HCT116 (cell line): Measurements from ENCODE around the gene NPHP3. TPM values are rescaled to one million over a fixed set of nuclear protein-coding genes. Genes with fewer than 3 reads are reported as not detected.

Experiments used
- ATAC-seq: fragments of 200-7000 bp; cut with Tn5 transposase; 2 replicates; pipeline ENCODE4 v1.9.1; 2020; ENCODE audit warnings: mild to moderate bottlenecking, moderate library complexity
- BruUV-seq: library from RNA; stranded (reverse); fragments of 400-500 nt; replicated peaks from 2 replicates; lab custom pipeline; 2021; lab: Mats Ljungman, UMichigan
- CTCF ChIA-PET: fragments of 300-600 bp; sonication (Branson Sonifier 250); formaldehyde crosslinking; loops from one replicate; lab custom pipeline; 2021; ENCODE audit warnings: antibody characterized with exemption; lab: Charles Lee
- POLR2A ChIA-PET: fragments of 300-600, 350-600 bp; sonication (Branson Sonifier 250); formaldehyde crosslinking; loops from one replicate; lab custom pipeline; 2021; ENCODE audit warnings: antibody characterized with exemption; lab: Charles Lee
- RAD21 ChIA-PET, 2 experiments: fragments of 300-600 bp; sonication (Branson Sonifier 250); formaldehyde crosslinking; loops; one replicate each; lab custom pipeline; 2023; ENCODE audit warnings: low total read pairs in 2 of 2; ENCODE audit not compliant: uncharacterized antibody in 2 of 2, unreplicated experiment in 2 of 2, low non-redundant PET in 1 of 2; lab: Charles Lee
- DNase-seq: peaks from one replicate; pipeline ENCODE4 v3.0.0-alpha.2; 2010; ENCODE audit warnings: low read depth, low spot score
- H2AFZ ChIP-seq: fragments of 200-600 bp; shearing (Covaris generic), sonication (generic); 2 replicates; pipeline ENCODE4 v1.6.1; 2017; ENCODE audit warnings: low read depth, mixed run types, mixed read lengths, antibody characterized with exemption, low read length; ENCODE audit not compliant: poor library complexity, severe bottlenecking
- H3K27ac ChIP-seq: 2 replicates; pipeline ENCODE4 v1.5.1; 2012; ENCODE audit warnings: low read depth, low read length
- H3K27me3 ChIP-seq: fragments of 200-600 bp; sonication (generic); 2 replicates; pipeline ENCODE4 v1.6.1; 2016; ENCODE audit warnings: mixed run types, low read length, mixed read lengths; ENCODE audit not compliant: insufficient read depth
- H3K36me3 ChIP-seq, 2 experiments: fragments of 200-500 bp in 1 of 2; fragments of 200-600 bp in 1 of 2; sonication (Bioruptor generic) in 1 of 2; sonication (generic) in 1 of 2; 2 replicates each; pipeline versions ENCODE4 v1.5.1 to v1.6.1; 2014 to 2016; ENCODE audit warnings: low read length in 2 of 2, inconsistent platforms in 1 of 2, mixed read lengths in 1 of 2, mixed run types in 1 of 2; ENCODE audit not compliant: insufficient read depth in 2 of 2, control insufficient read depth in 1 of 2
- H3K4me1 ChIP-seq, 2 experiments: fragments of 200-600 bp in 1 of 2; sonication (generic) in 1 of 2; 2 replicates each; pipeline versions ENCODE4 v1.5.1 to v1.6.1; 2012 to 2017; ENCODE audit warnings: low read length in 2 of 2, inconsistent platforms in 1 of 2, mild to moderate bottlenecking in 1 of 2, mixed read lengths in 1 of 2, mixed run types in 1 of 2, moderate library complexity in 1 of 2; ENCODE audit not compliant: insufficient read depth in 2 of 2, control insufficient read depth in 1 of 2
- H3K4me2 ChIP-seq: fragments of 200-600 bp; sonication (generic); 2 replicates; pipeline ENCODE4 v1.6.1; 2017; ENCODE audit warnings: mixed run types, low read length, mixed read lengths
- H3K4me3 ChIP-seq, 2 experiments: fragments of 200-600 bp in 1 of 2; sonication (generic) in 1 of 2; replicated peaks in 1 of 2; 2 replicates each; pipeline ENCODE4 v1.5.1; 2011 to 2016; ENCODE audit warnings: low read length in 2 of 2, control low read depth in 1 of 2, low read depth in 1 of 2, mild to moderate bottlenecking in 1 of 2, mixed read lengths in 1 of 2, mixed run types in 1 of 2
- H3K79me2 ChIP-seq: fragments of 200-600 bp; sonication (generic); 2 replicates; pipeline ENCODE4 v1.6.1; 2017; ENCODE audit warnings: mild to moderate bottlenecking, mixed run types, low read length, moderate library complexity, mixed read lengths; ENCODE audit not compliant: insufficient read depth
- H3K9ac ChIP-seq: fragments of 200-600 bp; sonication (generic); 2 replicates; pipeline ENCODE4 v1.6.1; 2016; ENCODE audit warnings: low read length, mixed read lengths
- H3K9me2 ChIP-seq: fragments of 200-600 bp; sonication (generic), shearing (Covaris generic); 2 replicates; pipeline ENCODE4 v1.6.1; 2017; ENCODE audit warnings: mixed run types, mild to moderate bottlenecking, moderate library complexity; ENCODE audit not compliant: insufficient read depth
- H3K9me3 ChIP-seq, 2 experiments: fragments of 200-500 bp in 1 of 2; fragments of 200-600 bp in 1 of 2; sonication (Bioruptor generic) in 1 of 2; sonication (generic) in 1 of 2; 2 replicates each; pipeline ENCODE4 v1.6.1; 2014 to 2017; ENCODE audit warnings: low read length in 2 of 2, mixed read lengths in 2 of 2, inconsistent platforms in 1 of 2, low read depth in 1 of 2, mild to moderate bottlenecking in 1 of 2, mixed run types in 1 of 2, moderate library complexity in 1 of 2; ENCODE audit not compliant: control insufficient read depth in 1 of 2, insufficient read depth in 1 of 2
- H4K20me1 ChIP-seq: fragments of 200-600 bp; sonication (generic), shearing (Covaris generic); 2 replicates; pipeline ENCODE4 v1.6.1; 2017; ENCODE audit warnings: mixed run types, mild to moderate bottlenecking, moderate library complexity; ENCODE audit not compliant: insufficient read depth
- CBX3 ChIP-seq: IDR thresholded peaks from 2 replicates; pipeline ENCODE4 v1.6.1; 2012; ENCODE audit warnings: low read depth
- ELF1 ChIP-seq: IDR thresholded peaks from 2 replicates; pipeline ENCODE4 v1.6.1; 2012; ENCODE audit warnings: low read depth, borderline replicate concordance
- EZH2phosphoT487 ChIP-seq: fragments of 200-600 bp; IDR thresholded peaks from 2 replicates; pipeline ENCODE4 v1.6.1; 2018; ENCODE audit warnings: antibody characterized with exemption, borderline replicate concordance
- POLR2AphosphoS5 ChIP-seq: IDR thresholded peaks from 2 replicates; pipeline ENCODE4 v1.6.1; 2011; ENCODE audit warnings: mild to moderate bottlenecking, low read depth, low read length, moderate library complexity
- RAD21 ChIP-seq: IDR thresholded peaks from 2 replicates; pipeline ENCODE4 v1.6.1; 2012; ENCODE audit warnings: low read depth, mild to moderate bottlenecking
- SP1 ChIP-seq: IDR thresholded peaks from 2 replicates; pipeline ENCODE4 v1.6.1; 2012; ENCODE audit warnings: low read depth
- YY1 ChIP-seq: IDR thresholded peaks from 2 replicates; pipeline ENCODE4 v1.6.1; 2011; ENCODE audit warnings: low read length, low read depth, moderate library complexity, mild to moderate bottlenecking; ENCODE audit not compliant: insufficient replicate concordance; ENCODE audit errors: extremely low read depth
- intact Hi-C: fragments of 100-400 bp; cut with micrococcal nuclease; formaldehyde crosslinking; loops from 2 replicates; pipeline ENCODE4 v1.10.0; 2022
- total RNA-seq: library from RNA; stranded (reverse); gene quantifications from one replicate; pipeline ENCODE4 v1.2.1, GENCODE V29; 2021; ENCODE audit not compliant: unreplicated experiment
- TF ChIP-seq, protein P1 (sequence below), 3 experiments: fragments of 200-600 bp in 1 of 3; sonication (generic) in 1 of 3; IDR thresholded peaks in 2 of 3; conservative IDR thresholded peaks in 1 of 3; 2 replicates each; pipeline ENCODE4 v1.5.1; 2012 to 2017; ENCODE audit warnings: low read depth in 2 of 3, low read length in 2 of 3, antibody characterized with exemption in 1 of 3, borderline replicate concordance in 1 of 3, control low read depth in 1 of 3, mild to moderate bottlenecking in 1 of 3, mixed read lengths in 1 of 3, mixed run types in 1 of 3, moderate library complexity in 1 of 3; ENCODE audit not compliant: insufficient read depth in 1 of 3
- TF ChIP-seq, protein P2 (sequence below): IDR thresholded peaks from 2 replicates; pipeline ENCODE4 v1.6.1; 2011; ENCODE audit warnings: mild to moderate bottlenecking, low read length, moderate library complexity; ENCODE audit not compliant: insufficient replicate concordance; ENCODE audit errors: extremely low read depth
- TF ChIP-seq, protein P3 (sequence below): IDR thresholded peaks from 2 replicates; pipeline ENCODE4 v1.6.1; 2012
- TF ChIP-seq, protein P4 (sequence below): IDR thresholded peaks from 2 replicates; pipeline ENCODE4 v1.6.1; 2012; ENCODE audit warnings: low read depth

NPHP3 gene
- total RNA-seq, 1 experiment from 2014 or later: 15.5 TPM

DNA sequence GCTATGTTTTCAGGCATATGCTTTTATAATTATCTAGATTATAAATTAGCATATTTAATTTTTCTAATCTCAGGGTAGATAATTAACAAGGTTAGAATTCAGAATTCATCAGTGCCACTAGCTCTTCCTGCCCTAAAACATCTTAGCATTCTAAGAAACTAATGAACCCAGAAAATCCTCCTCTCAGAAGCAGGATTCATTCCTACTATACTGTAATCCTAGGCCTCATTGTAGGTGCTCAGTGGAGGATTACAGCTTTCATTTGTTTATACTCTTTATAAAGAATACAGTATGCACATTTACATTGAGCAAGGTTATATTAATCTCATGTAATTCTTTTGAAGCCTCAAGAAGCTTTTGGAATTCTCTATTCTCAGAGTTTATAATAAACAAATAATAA is 83.5 kb downstream of the NPHP3 start:
- no peaks in the 10 kb centered on the region for H3K27me3 ChIP-seq
- H3K9ac ChIP-seq: no peak overlapping the region
- ChIA-PET RAD21 (no interaction called here), CTCF (interaction anchor here (1.8 kb wide), 1 partner anchor 102 kb away, joined by 6 read pairs; no protein-coding TSS in a partner anchor), POLR2A (no interaction called here)
- peaks cover 2 to 6% of the 10 kb centered on the region in 2 experiments; a peak in 1 of 4 replicates for H3K36me3 ChIP-seq
- H3K4me3 ChIP-seq: no peak overlapping the region
- no peaks in the 10 kb centered on the region for H3K79me2 ChIP-seq
- H3K4me2 ChIP-seq: no peak overlapping the region
- intact Hi-C loops: loop anchor here (5.0 kb wide), 1 partner anchor 286 kb away; no protein-coding TSS in a partner anchor
- no peaks in the 10 kb centered on the region for H3K4me1 ChIP-seq
- ATAC-seq (no peak), DNase-seq (no peak)
- no peaks in the 10 kb centered on the region for H3K9me3 ChIP-seq
- BruUV-seq: no TSS peak
- TF ChIP-seq POLR2AphosphoS5 (no peak), SP1 (no peak), CBX3 (no peak), RAD21 (no peak), ELF1 (no peak), YY1 (no peak), EZH2phosphoT487 (no peak)
- TF ChIP-seq, protein P1, sequence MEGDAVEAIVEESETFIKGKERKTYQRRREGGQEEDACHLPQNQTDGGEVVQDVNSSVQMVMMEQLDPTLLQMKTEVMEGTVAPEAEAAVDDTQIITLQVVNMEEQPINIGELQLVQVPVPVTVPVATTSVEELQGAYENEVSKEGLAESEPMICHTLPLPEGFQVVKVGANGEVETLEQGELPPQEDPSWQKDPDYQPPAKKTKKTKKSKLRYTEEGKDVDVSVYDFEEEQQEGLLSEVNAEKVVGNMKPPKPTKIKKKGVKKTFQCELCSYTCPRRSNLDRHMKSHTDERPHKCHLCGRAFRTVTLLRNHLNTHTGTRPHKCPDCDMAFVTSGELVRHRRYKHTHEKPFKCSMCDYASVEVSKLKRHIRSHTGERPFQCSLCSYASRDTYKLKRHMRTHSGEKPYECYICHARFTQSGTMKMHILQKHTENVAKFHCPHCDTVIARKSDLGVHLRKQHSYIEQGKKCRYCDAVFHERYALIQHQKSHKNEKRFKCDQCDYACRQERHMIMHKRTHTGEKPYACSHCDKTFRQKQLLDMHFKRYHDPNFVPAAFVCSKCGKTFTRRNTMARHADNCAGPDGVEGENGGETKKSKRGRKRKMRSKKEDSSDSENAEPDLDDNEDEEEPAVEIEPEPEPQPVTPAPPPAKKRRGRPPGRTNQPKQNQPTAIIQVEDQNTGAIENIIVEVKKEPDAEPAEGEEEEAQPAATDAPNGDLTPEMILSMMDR (IDR thresholded peaks at IDR 0.05 in 2 of 3, conservative IDR thresholded peaks at IDR 0.05 in 1 of 3; ENCODE audit: borderline replicate concordance in 1 of 3, insufficient read depth in 1 of 3, low read depth in 2 of 3, low read length in 2 of 3): no peak
- TF ChIP-seq, protein P2, sequence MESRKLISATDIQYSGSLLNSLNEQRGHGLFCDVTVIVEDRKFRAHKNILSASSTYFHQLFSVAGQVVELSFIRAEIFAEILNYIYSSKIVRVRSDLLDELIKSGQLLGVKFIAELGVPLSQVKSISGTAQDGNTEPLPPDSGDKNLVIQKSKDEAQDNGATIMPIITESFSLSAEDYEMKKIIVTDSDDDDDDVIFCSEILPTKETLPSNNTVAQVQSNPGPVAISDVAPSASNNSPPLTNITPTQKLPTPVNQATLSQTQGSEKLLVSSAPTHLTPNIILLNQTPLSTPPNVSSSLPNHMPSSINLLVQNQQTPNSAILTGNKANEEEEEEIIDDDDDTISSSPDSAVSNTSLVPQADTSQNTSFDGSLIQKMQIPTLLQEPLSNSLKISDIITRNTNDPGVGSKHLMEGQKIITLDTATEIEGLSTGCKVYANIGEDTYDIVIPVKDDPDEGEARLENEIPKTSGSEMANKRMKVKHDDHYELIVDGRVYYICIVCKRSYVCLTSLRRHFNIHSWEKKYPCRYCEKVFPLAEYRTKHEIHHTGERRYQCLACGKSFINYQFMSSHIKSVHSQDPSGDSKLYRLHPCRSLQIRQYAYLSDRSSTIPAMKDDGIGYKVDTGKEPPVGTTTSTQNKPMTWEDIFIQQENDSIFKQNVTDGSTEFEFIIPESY: no peak
- TF ChIP-seq, protein P3, sequence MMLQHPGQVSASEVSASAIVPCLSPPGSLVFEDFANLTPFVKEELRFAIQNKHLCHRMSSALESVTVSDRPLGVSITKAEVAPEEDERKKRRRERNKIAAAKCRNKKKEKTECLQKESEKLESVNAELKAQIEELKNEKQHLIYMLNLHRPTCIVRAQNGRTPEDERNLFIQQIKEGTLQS: no peak
- TF ChIP-seq, protein P4, sequence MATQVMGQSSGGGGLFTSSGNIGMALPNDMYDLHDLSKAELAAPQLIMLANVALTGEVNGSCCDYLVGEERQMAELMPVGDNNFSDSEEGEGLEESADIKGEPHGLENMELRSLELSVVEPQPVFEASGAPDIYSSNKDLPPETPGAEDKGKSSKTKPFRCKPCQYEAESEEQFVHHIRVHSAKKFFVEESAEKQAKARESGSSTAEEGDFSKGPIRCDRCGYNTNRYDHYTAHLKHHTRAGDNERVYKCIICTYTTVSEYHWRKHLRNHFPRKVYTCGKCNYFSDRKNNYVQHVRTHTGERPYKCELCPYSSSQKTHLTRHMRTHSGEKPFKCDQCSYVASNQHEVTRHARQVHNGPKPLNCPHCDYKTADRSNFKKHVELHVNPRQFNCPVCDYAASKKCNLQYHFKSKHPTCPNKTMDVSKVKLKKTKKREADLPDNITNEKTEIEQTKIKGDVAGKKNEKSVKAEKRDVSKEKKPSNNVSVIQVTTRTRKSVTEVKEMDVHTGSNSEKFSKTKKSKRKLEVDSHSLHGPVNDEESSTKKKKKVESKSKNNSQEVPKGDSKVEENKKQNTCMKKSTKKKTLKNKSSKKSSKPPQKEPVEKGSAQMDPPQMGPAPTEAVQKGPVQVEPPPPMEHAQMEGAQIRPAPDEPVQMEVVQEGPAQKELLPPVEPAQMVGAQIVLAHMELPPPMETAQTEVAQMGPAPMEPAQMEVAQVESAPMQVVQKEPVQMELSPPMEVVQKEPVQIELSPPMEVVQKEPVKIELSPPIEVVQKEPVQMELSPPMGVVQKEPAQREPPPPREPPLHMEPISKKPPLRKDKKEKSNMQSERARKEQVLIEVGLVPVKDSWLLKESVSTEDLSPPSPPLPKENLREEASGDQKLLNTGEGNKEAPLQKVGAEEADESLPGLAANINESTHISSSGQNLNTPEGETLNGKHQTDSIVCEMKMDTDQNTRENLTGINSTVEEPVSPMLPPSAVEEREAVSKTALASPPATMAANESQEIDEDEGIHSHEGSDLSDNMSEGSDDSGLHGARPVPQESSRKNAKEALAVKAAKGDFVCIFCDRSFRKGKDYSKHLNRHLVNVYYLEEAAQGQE: no peak
- no peaks in the 10 kb centered on the region for H4K20me1 ChIP-seq
- H3K27ac ChIP-seq: no peak overlapping the region
- H2AFZ ChIP-seq: no peak overlapping the region
- no peaks in the 10 kb centered on the region for H3K9me2 ChIP-seq
